ENCODE measurements around the gene OLFML2B. TPM values are rescaled to one million over a fixed set of nuclear protein-coding genes. Genes with fewer than 3 reads are reported as not detected.
A peak's percentile ranks its signal among the peaks of the same experiment; 100 is the strongest.

OLFML2B gene
- total RNA-seq, 2 experiments from 2014 or later: not detected

GRCh38 chr1:161994175-161994668 is 29.4 kb downstream of the OLFML2B start:
- TF ChIP-seq CTCF (IDR thresholded peaks at IDR 0.05): no peak
- ATAC-seq (no peak), DNase-seq (no peak)
- Mint-ChIP-seq H3K27ac (no peak overlapping the region), H3K27me3 (peaks cover 2% of the 10 kb centered on the region), H3K4me1 (ENCODE audit: low read depth) (no peaks in the 10 kb centered on the region), H3K4me3 (no peak overlapping the region), H3K36me3 (ENCODE audit: low read depth) (no peaks in the 10 kb centered on the region), H3K9me3 (peaks cover 1% of the 10 kb centered on the region)
- POLR2A ChIA-PET: interaction anchor here (1.0 kb wide), 1 partner anchor 10 kb away, joined by 3 read pairs; no protein-coding TSS in a partner anchor
- intact Hi-C loops (cut with micrococcal nuclease): no loop called here
- CTCF ChIA-PET: no interaction called here

- peaks cover 1% of the 10 kb centered on the region for H3K9me3 Mint-ChIP-seq
- no peaks in the 10 kb centered on the region for H3K36me3 Mint-ChIP-seq (ENCODE audit: low read depth)
- peaks cover 2% of the 10 kb centered on the region for H3K27me3 Mint-ChIP-seq
- CTCF ChIA-PET: no interaction called here
- ATAC-seq (no peak), DNase-seq (no peak)
- no peaks in the 10 kb centered on the region for H3K4me1 Mint-ChIP-seq (ENCODE audit: low read depth)
- TF ChIP-seq CTCF (IDR thresholded peaks at IDR 0.05): no peak
- no peak overlapping the region for H3K27ac Mint-ChIP-seq
- no peak overlapping the region for H3K4me3 Mint-ChIP-seq
- POLR2A ChIA-PET: no interaction called here
- intact Hi-C loops (cut with micrococcal nuclease): no loop called here
Measured at GRCh38 chr1:161993576-161993975, 30.1 kb downstream of the OLFML2B start.

GRCh38 chr1:161989786-161990185 is 33.9 kb downstream of the OLFML2B start:
- no peak overlapping the region for H3K4me3 Mint-ChIP-seq
- peaks cover 2% of the 10 kb centered on the region for H3K27me3 Mint-ChIP-seq
- no peak for ATAC-seq
- H3K36me3 Mint-ChIP-seq (ENCODE audit: low read depth): no peaks in the 10 kb centered on the region
- no peak for TF ChIP-seq CTCF (IDR thresholded peaks at IDR 0.05)
- DNase-seq: no peak
- intact Hi-C loops (cut with micrococcal nuclease): no loop called here
- ChIA-PET CTCF (no interaction called here), POLR2A (no interaction called here)
- peaks cover 8% of the 10 kb centered on the region for H3K9me3 Mint-ChIP-seq
- no peaks in the 10 kb centered on the region for H3K4me1 Mint-ChIP-seq (ENCODE audit: low read depth)
- H3K27ac Mint-ChIP-seq: no peak overlapping the region

GRCh38 chr1:161989108-161989507 is 34.6 kb downstream of the OLFML2B start:
- TF ChIP-seq CTCF (IDR thresholded peaks at IDR 0.05): no peak
- no peak overlapping the region for H3K4me3 Mint-ChIP-seq
- ChIA-PET CTCF (no interaction called here), POLR2A (no interaction called here)
- no peak overlapping the region for H3K27ac Mint-ChIP-seq
- H3K4me1 Mint-ChIP-seq (ENCODE audit: low read depth): no peaks in the 10 kb centered on the region
- ATAC-seq: peak; percentile 17
- peaks cover 8% of the 10 kb centered on the region for H3K9me3 Mint-ChIP-seq
- peaks cover 2% of the 10 kb centered on the region for H3K27me3 Mint-ChIP-seq
- H3K36me3 Mint-ChIP-seq (ENCODE audit: low read depth): no peaks in the 10 kb centered on the region
- intact Hi-C loops (cut with micrococcal nuclease): no loop called here
- DNase-seq: no peak

- Mint-ChIP-seq H3K9me3 (peaks cover 8% of the 10 kb centered on the region), H3K4me3 (no peak overlapping the region), H3K27me3 (peaks cover 2% of the 10 kb centered on the region), H3K36me3 (ENCODE audit: low read depth) (no peaks in the 10 kb centered on the region), H3K4me1 (ENCODE audit: low read depth) (no peaks in the 10 kb centered on the region), H3K27ac (no peak overlapping the region)
- TF ChIP-seq CTCF (IDR thresholded peaks at IDR 0.05): no peak
- DNase-seq (no peak), ATAC-seq (no peak)
- intact Hi-C loops (cut with micrococcal nuclease): no loop called here
- ChIA-PET POLR2A (no interaction called here), CTCF (no interaction called here)
Measured at GRCh38 chr1:161988413-161988812, 35.3 kb downstream of the OLFML2B start.

All from activated CD8-positive, alpha-beta T cell treated with anti-CD3 and anti-CD28 coated beads for 36 hours (primary cell).